Keratinocyte (primary cell): ENCODE data around the gene GOLGA6L2. TPM values are rescaled to one million over a fixed set of nuclear protein-coding genes. Genes with fewer than 3 reads are reported as not detected.

Experiments
- DNase-seq: peaks from one replicate; pipeline ENCODE4 v3.0.0-alpha.2; 2011; ENCODE audit warnings: low read depth, missing footprints, low spot score
- FAIRE-seq: peaks from 2 replicates; lab custom pipeline; 2011; peaks lifted over from hg19 to GRCh38; lab: Jason Lieb, UNC
- H2AFZ ChIP-seq: 2 replicates; pipeline ENCODE4 v1.6.0; 2012; ENCODE audit warnings: low read length, control low read depth, inconsistent platforms; ENCODE audit not compliant: control insufficient read depth
- H3K27ac ChIP-seq: 2 replicates; pipeline ENCODE4 v1.5.1; 2011; ENCODE audit warnings: low read length; ENCODE audit not compliant: control insufficient read depth, insufficient read depth
- H3K27me3 ChIP-seq: 3 replicates; pipeline ENCODE4 v1.6.0; 2011; ENCODE audit warnings: low read length; ENCODE audit not compliant: control insufficient read depth, insufficient read depth; ENCODE audit errors: extremely low read depth
- H3K36me3 ChIP-seq, 2 experiments: 2 replicates in 1 of 2; 3 replicates in 1 of 2; pipeline ENCODE4 v1.5.1; 2011; ENCODE audit warnings: low read length in 2 of 2, mild to moderate bottlenecking in 1 of 2; ENCODE audit not compliant: control insufficient read depth in 2 of 2, insufficient read depth in 2 of 2; ENCODE audit errors: extremely low read depth in 1 of 2
- H3K4me1 ChIP-seq: 3 replicates; pipeline ENCODE4 v1.5.1; 2011; ENCODE audit warnings: low read length; ENCODE audit not compliant: control insufficient read depth, insufficient read depth; ENCODE audit errors: extremely low read depth
- H3K4me2 ChIP-seq: 3 replicates; pipeline ENCODE4 v1.6.0; 2011; ENCODE audit warnings: low read depth, low read length; ENCODE audit not compliant: control insufficient read depth, insufficient read depth; ENCODE audit errors: extremely low read depth
- H3K4me3 ChIP-seq, 3 experiments: fragments of 200-600 bp in 1 of 3; sonication (generic) in 1 of 3; 2 replicates in 2 of 3; 3 replicates in 1 of 3; pipeline ENCODE4 v1.5.1; 2011 to 2016; ENCODE audit warnings: low read length in 3 of 3, mild to moderate bottlenecking in 3 of 3, control low read depth in 2 of 3, inconsistent platforms in 1 of 3, low read depth in 1 of 3, mixed read lengths in 1 of 3, mixed run types in 1 of 3, moderate library complexity in 1 of 3; ENCODE audit not compliant: control insufficient read depth in 2 of 3, insufficient read depth in 2 of 3; ENCODE audit errors: extremely low read depth in 1 of 3
- H3K79me2 ChIP-seq: 2 replicates; pipeline ENCODE4 v1.6.0; 2012; ENCODE audit warnings: low read length; ENCODE audit not compliant: control insufficient read depth, insufficient read depth
- H3K9ac ChIP-seq: 3 replicates; pipeline ENCODE4 v1.6.0; 2011; ENCODE audit warnings: low read length; ENCODE audit not compliant: control insufficient read depth, insufficient read depth; ENCODE audit errors: extremely low read depth
- H3K9me1 ChIP-seq: 3 replicates; pipeline ENCODE4 v1.6.0; 2011; ENCODE audit warnings: low read length; ENCODE audit not compliant: control insufficient read depth, insufficient read depth; ENCODE audit errors: extremely low read depth
- H3K9me3 ChIP-seq: 2 replicates; pipeline ENCODE4 v1.5.1; 2012; ENCODE audit warnings: low read depth, low read length; ENCODE audit not compliant: control insufficient read depth
- H4K20me1 ChIP-seq: 3 replicates; pipeline ENCODE4 v1.6.0; 2011; ENCODE audit warnings: low read length; ENCODE audit not compliant: control insufficient read depth, insufficient read depth; ENCODE audit errors: extremely low read depth
- EZH2 ChIP-seq: IDR thresholded peaks from one replicate; pipeline ENCODE4 v1.6.1; 2012; ENCODE audit warnings: inconsistent platforms, mild to moderate bottlenecking, low read length, moderate library complexity
- dilution Hi-C: fragments of 300-500 bp; cut with MboI; formaldehyde crosslinking; loops from one replicate; pipeline ENCODE4 v1.7.0; 2020; ENCODE audit warnings: low sequenced_read_pairs; ENCODE audit not compliant: extremely low pct_ligation_motif_present
- polyA plus RNA-seq, 5 experiments: library from polyadenylated mRNA; depleted of rRNA in 3 of 5; stranded (reverse) in 3 of 5; stranded (forward) in 1 of 5; unstranded in 1 of 5; fragments of >200 nt; gene quantifications; 1 replicate in 1 of 5; 2 replicates in 3 of 5; 3 replicates in 1 of 5; pipeline versions ENCODE4 v1.2.1 to v1.2.3, GENCODE V29; 2011 to 2012; ENCODE audit warnings: missing spikeins in 2 of 5, low read depth in 1 of 5, low replicate concordance in 1 of 5
- TF ChIP-seq, protein P1 (sequence below), 3 experiments: IDR thresholded peaks in 1 of 3; conservative IDR thresholded peaks in 1 of 3; optimal IDR thresholded peaks in 1 of 3; 2 replicates in 2 of 3; 3 replicates in 1 of 3; pipeline versions ENCODE3 to v1.5.1; 2011; ENCODE audit warnings: low read length in 3 of 3, mild to moderate bottlenecking in 3 of 3, moderate library complexity in 2 of 3, control low read depth in 1 of 3, inconsistent platforms in 1 of 3; ENCODE audit not compliant: insufficient read depth in 2 of 3; ENCODE audit errors: extremely low read depth in 1 of 3

GOLGA6L2 gene
- polyA plus RNA-seq, 1 donor (not counting 4 experiments of a cell fraction or from before 2014, with no cell fraction given): not detected

DNA sequence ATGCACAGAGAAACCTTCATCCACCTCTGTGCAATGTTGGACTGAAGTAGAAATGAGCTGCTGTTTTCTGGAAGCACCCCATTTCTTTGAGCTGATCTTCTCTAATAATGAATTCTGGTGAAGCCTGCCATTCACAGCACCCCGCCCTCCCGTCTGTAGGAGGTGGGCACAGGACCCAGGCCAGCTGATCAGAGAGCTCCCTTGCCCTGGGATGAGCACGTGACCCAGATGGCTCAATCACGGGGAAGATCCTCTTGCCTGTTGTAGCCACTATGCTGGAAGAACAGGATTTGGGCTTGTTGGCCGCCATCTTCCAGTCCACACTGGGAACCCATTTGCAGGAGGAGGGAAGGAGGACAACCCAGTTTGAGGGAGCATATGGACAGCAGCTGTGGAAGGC lies 44.5 kb downstream of the GOLGA6L2 start:
- no peak overlapping the region for H3K9ac ChIP-seq
- no peaks in the 10 kb centered on the region for H3K27me3 ChIP-seq
- no peaks in the 10 kb centered on the region for H4K20me1 ChIP-seq
- H3K4me2 ChIP-seq: no peak overlapping the region
- no peak overlapping the region for H2AFZ ChIP-seq
- dilution Hi-C loops: no loop called here
- DNase-seq: no peak
- H3K36me3 ChIP-seq: no peaks in the 10 kb centered on the region
- no peaks in the 10 kb centered on the region for H3K4me1 ChIP-seq
- TF ChIP-seq, protein P1, sequence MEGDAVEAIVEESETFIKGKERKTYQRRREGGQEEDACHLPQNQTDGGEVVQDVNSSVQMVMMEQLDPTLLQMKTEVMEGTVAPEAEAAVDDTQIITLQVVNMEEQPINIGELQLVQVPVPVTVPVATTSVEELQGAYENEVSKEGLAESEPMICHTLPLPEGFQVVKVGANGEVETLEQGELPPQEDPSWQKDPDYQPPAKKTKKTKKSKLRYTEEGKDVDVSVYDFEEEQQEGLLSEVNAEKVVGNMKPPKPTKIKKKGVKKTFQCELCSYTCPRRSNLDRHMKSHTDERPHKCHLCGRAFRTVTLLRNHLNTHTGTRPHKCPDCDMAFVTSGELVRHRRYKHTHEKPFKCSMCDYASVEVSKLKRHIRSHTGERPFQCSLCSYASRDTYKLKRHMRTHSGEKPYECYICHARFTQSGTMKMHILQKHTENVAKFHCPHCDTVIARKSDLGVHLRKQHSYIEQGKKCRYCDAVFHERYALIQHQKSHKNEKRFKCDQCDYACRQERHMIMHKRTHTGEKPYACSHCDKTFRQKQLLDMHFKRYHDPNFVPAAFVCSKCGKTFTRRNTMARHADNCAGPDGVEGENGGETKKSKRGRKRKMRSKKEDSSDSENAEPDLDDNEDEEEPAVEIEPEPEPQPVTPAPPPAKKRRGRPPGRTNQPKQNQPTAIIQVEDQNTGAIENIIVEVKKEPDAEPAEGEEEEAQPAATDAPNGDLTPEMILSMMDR (optimal IDR thresholded peaks at IDR 0.05 in 1 of 3, IDR thresholded peaks at IDR 0.05 in 1 of 3, conservative IDR thresholded peaks at IDR 0.05 in 1 of 3; ENCODE audit: extremely low read depth in 1 of 3, insufficient read depth in 2 of 3, low read length in 3 of 3): no peak
- no peak for TF ChIP-seq EZH2
- no peak overlapping the region for H3K4me3 ChIP-seq
- no peaks in the 10 kb centered on the region for H3K9me1 ChIP-seq
- FAIRE-seq: no peak
- H3K9me3 ChIP-seq: peaks cover 2% of the 10 kb centered on the region
- H3K27ac ChIP-seq: no peak overlapping the region
- H3K79me2 ChIP-seq: no peaks in the 10 kb centered on the region

DNA sequence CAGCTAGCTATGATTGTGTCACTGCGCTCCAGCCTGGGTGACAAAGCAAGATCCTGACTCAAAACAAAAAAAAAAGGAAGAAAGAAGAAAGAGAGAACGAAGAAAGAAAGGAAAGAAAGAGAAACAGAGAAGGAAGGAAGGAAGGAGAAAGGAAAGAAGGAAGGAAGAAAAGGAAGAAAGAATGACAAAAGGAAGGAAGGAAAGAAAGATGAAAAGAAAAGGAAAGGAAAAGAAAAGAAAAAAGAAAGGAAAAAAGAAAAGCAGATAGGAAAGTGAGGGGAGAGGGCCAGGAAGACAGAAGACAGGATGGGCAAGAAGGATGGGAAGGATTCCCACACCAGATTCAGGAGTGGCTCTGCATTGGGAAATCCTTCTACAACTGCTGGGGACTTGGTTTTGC lies 44.9 kb downstream of the GOLGA6L2 start:
- H3K4me3 ChIP-seq: no peak overlapping the region
- dilution Hi-C loops: no loop called here
- H3K27me3 ChIP-seq: no peaks in the 10 kb centered on the region
- no peak overlapping the region for H3K27ac ChIP-seq
- no peaks in the 10 kb centered on the region for H3K4me1 ChIP-seq
- H3K79me2 ChIP-seq: no peaks in the 10 kb centered on the region
- DNase-seq (no peak), FAIRE-seq (no peak)
- H3K36me3 ChIP-seq: no peaks in the 10 kb centered on the region
- no peak overlapping the region for H2AFZ ChIP-seq
- no peak overlapping the region for H3K4me2 ChIP-seq
- H3K9ac ChIP-seq: no peak overlapping the region
- peaks cover 2% of the 10 kb centered on the region for H3K9me3 ChIP-seq
- TF ChIP-seq EZH2: no peak
- TF ChIP-seq, protein P1 (optimal IDR thresholded peaks at IDR 0.05 in 1 of 3, IDR thresholded peaks at IDR 0.05 in 1 of 3, conservative IDR thresholded peaks at IDR 0.05 in 1 of 3; ENCODE audit: extremely low read depth in 1 of 3, insufficient read depth in 2 of 3, low read length in 3 of 3): no peak
- no peaks in the 10 kb centered on the region for H3K9me1 ChIP-seq
- H4K20me1 ChIP-seq: no peaks in the 10 kb centered on the region
